GM21360 (cell line): ENCODE measurements around the gene ST6GAL2.

Experiments
- ATAC-seq: cut with Tn5 transposase; IDR thresholded peaks from one replicate; pipeline ENCODE4 v1.9.1; 2021; ENCODE audit warnings: mild to moderate bottlenecking, moderate library complexity; ENCODE audit not compliant: unreplicated experiment

Gene ST6GAL2

DNA sequence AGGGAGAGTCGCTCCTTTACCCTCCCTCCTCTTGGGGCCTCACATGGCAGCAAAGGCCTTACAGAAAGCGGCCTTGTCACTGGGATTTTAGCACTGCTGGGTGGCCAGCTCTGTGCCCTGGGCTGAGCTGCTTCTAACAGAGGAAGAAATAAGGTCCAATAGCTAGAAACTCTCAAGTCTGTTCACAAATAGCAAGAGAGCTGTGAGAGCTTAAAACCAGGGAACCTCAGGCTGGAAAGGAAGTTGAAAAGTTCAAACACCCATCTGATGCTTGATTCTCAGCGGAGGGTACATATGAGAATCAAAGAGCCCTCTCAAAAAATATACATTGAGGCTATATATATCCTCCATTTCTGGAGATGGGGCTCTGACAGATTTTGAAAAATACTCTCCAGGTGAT lies 54.7 kb downstream of the ST6GAL2 start:
- no peak for ATAC-seq

- no peak for ATAC-seq
These were observed 55.8 kb downstream of the ST6GAL2 start for GRCh38 chr2:106830191-106830590.

- no peak for ATAC-seq
These were observed 57.8 kb downstream of the ST6GAL2 start for GRCh38 chr2:106828119-106828518.

DNA sequence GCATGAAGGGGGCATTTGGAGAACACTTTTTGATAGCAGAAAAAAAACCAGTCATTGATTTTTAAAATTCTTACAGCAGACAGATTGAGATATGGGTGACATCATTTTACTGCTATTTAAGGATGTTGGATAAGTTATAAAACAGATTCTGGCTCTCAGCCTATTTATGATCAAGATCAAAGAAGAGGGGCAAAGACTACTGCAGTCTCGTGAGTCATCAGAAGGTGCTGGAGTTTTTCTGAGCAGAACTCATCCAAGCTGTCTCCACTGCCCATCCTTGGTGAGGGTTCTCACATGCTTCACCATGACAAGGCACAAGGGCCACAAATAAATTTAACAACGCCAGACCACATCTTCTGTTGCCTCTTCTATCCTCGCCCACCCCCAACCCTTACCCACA lies 58.8 kb downstream of the ST6GAL2 start:
- ATAC-seq: no peak

DNA sequence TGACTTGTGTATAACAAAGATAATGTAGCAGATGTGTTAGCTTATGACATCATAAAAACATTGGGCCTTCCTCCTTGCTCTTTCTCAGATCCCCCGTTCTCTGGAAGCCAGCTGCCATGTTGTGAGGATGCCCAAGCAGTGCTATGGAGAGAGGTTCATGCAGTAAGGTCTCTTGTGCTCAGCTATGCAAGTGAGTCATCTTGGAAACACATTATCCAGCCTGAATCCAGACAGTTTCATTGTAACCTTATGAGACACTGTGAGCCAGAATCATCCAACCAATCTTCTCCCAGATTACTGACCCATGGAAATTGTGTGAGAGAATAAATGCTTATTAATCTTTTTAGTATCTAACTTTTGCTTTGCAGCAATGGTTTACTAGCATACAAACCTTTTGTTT lies 60.8 kb downstream of the ST6GAL2 start:
- ATAC-seq: no peak

DNA sequence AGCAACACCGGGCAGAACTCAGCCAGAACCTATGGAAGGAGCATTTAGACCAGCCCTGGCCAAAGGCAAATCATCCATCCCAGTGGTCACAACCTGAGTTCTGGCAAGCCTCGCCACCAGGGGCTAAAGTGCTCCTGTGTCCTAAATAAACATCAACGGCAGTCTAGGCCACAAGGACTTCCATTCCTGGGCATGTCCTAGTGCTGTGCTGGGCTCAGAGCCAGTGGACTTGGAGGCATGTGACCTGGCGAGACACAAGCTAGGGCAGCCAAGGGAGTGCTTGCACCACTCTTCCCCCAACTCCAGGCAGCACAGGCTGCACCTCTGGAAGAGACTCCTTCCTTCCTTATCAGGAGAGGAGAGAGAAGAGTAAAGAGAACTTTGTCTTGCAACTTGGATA lies 69.0 kb downstream of the ST6GAL2 start:
- no peak for ATAC-seq

DNA sequence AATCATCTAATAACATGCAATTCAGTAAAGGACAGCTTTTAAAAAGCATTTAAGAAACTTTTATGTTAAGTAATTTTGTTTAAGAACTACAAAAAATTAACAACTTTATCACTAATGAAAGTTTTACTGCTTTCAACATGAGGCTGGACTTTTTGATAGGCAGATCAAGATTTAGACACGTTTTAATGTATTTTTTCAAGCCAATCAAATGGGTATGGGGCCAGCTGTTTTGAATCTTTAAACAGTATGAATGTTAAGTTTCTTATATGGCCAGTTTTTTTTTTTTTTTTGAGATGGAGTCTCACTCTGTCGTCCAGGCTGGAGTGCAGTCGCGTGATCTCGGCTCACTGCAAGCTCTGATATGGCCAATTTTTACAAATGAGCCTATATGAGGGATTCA lies 73.1 kb downstream of the ST6GAL2 start:
- ATAC-seq: no peak

GRCh38 chr2:106812383-106812782 lies 73.6 kb downstream of the ST6GAL2 start:
- ATAC-seq: no peak

DNA sequence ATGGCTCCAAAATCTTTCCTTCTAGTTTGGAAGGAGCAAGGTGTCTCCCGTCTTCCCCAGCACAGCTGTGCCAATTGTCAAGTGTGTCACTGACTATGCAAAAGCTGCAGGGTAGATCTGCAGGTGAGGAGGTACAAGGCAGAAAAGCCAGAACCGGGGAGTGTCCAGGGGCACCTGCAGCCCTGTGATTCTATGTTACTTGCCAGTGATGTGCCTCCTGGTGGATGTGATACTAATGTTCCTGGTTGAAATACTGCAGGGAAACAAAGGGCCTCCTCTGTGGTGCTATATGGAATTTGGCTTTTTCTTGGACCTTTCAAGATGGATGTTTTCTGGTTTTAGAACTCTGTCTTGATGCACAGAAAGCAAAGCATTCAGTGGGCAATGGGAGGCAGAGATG lies 80.3 kb downstream of the ST6GAL2 start:
- no peak for ATAC-seq

GRCh38 chr2:106804161-106804560 lies 81.8 kb downstream of the ST6GAL2 start:
- no peak for ATAC-seq

DNA sequence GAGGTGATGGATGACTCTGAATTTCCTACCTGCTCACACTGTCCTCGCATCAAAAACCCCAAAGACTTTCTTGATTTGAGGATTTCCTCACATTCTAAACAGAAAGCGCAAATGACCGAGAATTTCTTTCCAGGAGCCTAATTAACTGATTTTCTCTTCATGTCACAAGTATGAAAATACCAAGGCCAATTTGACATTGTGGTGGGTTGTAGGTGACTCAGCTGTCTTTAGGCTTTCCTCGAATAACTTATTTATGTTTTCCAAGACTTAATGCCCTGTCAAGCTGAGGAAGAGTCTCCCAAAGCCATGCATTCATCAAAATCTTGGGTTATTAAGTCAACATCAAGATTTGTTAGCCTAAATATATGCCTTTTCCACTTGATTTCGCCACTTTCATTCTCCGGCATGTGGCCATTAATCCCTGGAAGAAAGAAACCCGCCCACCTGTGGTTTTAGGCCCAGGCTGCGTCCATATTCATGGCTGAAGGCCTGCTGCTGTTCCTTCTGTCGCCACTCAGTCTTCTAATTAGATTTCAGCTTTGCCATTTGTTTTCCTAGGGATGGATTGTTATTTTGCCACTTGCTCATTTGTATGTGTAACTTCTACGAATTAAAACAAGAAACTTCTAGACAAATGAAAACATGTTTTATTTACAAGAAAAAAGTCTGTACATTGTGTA lies 84.9 kb downstream of the ST6GAL2 start:
- ATAC-seq: no peak

DNA sequence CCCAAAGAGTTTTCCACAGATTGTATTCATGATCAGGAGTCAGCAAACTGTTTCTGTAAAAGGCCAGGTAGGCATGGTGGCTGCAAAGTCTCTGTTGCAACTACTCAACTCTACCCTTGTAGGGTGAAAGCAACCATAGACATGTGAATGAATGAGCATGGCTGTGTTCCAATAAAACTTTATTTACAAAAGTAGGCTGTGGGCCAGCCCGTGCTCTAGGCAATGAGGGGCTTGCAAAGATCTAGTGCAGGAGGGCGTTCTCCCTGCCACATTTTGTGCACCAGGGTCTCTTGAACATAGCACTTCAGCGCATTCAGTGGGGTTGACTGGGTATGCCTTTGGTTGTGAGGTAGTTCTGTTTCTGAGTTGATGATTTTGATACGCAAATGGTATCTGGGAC lies 85.8 kb downstream of the ST6GAL2 start:
- ATAC-seq: no peak

DNA sequence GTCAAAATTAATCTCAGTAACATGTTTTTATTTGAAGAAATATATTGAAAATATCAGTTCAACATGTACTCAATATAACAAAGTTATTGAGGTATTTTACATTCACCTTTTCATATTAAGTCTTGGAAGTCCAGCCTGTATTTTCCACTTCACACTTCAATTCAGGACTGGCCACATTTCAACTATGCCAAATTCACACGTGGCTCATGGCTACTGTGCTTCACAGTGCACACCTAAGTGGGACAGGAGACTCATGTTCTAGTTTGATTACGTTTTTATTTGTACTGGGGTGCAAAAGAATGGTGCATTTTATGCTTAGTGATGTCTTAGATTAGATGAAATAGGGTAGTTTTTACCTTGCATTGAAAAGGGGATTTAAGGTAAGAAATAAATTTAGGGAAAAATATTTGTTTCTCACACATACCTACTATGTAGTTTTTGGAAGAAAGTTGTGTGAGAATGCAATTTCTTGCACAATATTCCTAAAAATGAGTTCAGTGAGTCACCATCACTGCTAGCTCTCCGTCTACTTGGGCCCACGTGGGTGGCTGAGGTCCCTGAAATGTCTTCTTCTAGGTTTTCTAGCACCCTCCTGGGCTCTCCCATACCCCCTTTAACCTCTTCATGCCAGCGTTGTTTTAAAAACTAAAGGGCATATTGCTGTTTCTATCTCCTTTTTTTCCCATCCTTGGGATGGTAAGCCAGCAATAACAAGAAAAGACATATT lies 87.0 kb downstream of the ST6GAL2 start:
- no peak for ATAC-seq

DNA sequence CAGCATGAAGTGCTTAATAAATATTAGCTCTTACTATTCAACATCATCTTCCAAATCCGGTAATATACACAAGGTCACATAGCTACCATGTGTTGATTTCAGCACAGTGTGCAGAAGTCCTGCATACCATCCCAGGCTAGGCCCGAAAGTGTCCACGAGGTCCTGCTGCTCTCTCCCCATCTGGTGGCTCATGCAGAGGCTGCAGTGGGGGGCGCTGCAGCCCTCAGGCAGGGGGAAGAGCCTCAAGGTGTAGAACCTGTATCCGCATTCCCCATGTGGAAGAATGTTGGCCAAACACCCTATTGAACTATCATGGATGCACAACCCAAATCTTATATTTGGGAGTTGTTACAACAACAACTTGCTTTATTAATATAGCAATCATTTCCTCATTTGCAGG lies 88.5 kb downstream of the ST6GAL2 start:
- ATAC-seq: no peak

DNA sequence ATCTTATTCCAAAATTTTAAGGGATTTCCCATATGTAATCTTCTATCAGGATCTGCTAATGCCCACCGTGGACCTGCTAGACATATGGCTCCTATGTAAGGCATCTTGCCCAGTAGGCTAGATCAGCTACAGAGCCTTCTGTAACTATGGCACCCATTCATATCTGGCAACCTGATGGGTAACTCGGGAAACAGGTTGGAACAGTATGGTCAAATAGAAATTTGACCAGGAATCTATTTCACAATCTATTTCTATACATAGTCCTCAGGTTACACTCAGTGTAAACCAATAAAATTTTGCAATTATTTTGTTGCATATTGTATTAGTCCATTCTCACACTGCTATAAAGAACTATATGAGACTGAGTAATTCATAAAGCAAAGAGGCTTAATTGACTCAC lies 93.3 kb downstream of the ST6GAL2 start:
- no peak for ATAC-seq

GRCh38 chr2:106789185-106789584 lies 96.8 kb downstream of the ST6GAL2 start:
- no peak for ATAC-seq

DNA sequence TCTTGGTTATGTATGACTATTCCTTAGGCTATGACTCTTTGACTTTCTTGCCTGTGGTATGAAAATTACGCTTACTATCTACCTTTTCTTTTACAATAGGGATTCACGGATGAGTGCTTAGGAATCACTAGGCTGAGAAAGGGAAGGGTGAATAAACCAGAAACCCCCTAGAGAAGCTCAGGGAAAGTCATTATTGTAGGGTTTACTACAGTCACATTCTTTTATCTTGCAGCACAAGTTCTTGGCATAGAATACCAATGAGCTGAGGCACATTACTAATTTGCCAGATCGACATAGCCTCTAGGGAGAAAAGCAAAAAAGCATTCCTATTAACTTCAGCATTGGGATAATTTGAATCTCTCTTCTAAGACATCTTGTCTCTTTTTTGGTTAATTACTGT lies 103.3 kb downstream of the ST6GAL2 start:
- no peak for ATAC-seq

DNA sequence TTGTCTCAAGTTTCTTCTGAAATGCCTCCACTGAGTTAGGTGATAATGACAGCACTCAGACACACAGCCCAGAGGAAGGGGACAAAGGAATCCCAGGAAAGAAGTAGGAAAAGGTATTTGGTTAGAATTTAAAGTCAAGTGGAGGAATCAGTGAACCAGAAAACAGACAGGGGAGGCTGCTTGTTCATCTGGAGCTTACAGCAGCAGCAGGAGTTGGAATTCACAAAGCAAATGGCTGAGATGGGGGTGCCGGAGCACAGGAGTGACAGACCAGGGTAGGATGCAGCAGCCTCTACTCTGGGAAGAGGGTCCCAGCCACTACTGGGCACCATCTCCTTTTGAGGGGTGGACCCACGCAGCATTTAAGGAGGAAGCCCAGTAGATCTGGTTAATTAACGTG lies 104.8 kb downstream of the ST6GAL2 start:
- no peak for ATAC-seq

DNA sequence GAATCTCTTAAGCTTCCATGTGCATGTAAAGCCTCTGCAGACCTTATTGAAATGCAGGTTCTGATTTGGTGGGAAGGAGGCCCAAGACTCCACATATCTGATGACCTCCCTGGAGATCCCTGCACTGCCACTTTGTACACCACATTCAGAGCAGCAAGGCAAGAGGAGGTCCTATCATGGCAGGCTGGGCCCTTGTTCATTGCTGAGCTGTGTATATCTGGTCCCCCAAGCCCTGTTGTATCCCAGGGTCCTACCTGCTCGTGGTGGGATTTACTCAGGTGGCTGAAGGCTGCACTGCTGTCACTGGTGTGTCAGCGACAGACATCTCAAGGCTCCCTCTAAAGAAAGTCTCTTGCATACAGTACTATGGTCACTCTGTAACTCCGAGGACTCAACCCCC lies 114.2 kb downstream of the ST6GAL2 start:
- no peak for ATAC-seq

GRCh38 chr2:106770986-106771385 lies 115.0 kb downstream of the ST6GAL2 start:
- ATAC-seq: no peak

GRCh38 chr2:106764614-106765013 lies 121.4 kb downstream of the ST6GAL2 start:
- no peak for ATAC-seq

GRCh38 chr2:106759966-106760365 lies 126.0 kb downstream of the ST6GAL2 start:
- ATAC-seq: no peak
